Hematopoietic multipotent progenitor cell treated with erythropoietin and hydrocortisone succinate and interleukin-3 and kit ligand, for 6 days (in vitro differentiated cells): ENCODE measurements around the gene GIPR.
A peak's percentile ranks its signal among the peaks of the same experiment; 100 is the strongest.
"Not testable (repeated sequence)": the region's sequence is repeated elsewhere in the genome, so short reads cannot be mapped to it uniquely, and the experiment has no call there.

Experiments used
- DNase-seq: peaks from one replicate; pipeline ENCODE4 v3.0.0-alpha.2; 2015

Gene GIPR

DNA sequence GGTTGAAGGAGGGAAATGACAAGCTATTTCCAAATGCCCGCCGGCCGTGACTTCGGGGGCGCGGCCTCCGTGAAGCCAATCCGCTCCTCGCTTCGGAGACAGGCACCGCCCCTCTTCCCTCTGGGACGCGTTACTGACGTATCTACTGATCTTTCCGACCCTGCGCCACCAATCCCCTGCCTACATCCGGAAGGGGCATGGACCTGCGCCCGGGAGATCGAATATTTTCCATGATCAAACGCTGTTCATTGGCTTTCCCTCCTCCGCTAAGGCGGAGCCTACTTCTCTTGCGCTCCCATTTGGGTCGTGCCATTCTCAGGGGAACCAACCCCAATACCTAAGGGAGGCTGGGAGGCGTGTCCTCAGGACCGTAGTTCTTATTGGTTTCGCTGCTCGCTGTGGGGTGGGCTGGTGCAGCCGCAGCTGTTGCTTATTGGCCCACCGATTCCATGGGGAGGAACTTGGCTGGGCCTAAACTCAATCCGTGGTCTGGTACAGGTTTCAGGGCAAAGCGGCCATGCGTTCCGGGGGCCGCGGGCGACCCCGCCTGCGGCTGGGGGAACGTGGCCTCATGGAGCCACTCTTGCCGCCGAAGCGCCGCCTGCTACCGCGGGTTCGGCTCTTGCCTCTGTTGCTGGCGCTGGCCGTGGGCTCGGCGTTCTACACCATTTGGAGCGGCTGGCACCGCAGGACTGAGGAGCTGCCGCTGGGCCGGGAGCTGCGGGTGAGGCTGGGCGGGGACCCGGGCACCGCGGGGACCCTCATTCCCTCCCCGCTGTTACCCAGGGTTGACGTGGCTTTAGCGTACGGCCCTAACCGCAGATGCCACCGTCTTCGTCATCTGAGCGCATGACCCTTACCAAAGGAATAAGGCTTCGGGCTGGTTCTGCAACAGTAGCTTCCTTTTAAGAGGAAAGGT is 24.4 kb downstream of the GIPR start, which contains the start of gene QPCTL:
Gene QPCTL, plus strand, starts transcription at position 480 of the 919 bp plus-strand sequence. Its CDS starts 38 bp downstream, at position 518.
- peak; percentile 100 for DNase-seq

GRCh38 chr19:45693106-45693788 is 25.2 kb downstream of the GIPR start:
- DNase-seq: peak; percentile 90

DNA sequence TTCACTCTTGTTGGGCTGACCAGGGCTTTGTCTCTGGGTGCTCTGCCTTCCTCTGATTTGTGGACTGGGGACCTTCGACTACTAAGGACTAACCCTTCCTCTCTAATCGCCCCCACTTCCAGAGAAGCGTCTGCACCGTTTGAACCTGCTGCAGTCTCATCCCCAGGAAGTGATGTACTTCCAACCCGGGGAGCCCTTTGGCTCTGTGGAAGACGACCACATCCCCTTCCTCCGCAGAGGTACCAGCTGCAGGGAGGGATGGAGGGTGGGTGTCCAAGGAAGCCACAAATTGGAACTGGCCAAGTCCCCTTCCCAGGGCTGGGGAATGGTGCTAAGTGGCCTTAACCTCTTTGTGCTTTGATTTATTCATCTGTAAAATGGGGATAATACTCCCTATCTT is 33.7 kb downstream of the GIPR start:
- no peak for DNase-seq

- no peak for DNase-seq
Measured at GRCh38 chr19:45705115-45705514, 37.1 kb downstream of the GIPR start.

- no peak for DNase-seq
Measured at GRCh38 chr19:45705710-45706415, 37.8 kb downstream of the GIPR start.

DNA sequence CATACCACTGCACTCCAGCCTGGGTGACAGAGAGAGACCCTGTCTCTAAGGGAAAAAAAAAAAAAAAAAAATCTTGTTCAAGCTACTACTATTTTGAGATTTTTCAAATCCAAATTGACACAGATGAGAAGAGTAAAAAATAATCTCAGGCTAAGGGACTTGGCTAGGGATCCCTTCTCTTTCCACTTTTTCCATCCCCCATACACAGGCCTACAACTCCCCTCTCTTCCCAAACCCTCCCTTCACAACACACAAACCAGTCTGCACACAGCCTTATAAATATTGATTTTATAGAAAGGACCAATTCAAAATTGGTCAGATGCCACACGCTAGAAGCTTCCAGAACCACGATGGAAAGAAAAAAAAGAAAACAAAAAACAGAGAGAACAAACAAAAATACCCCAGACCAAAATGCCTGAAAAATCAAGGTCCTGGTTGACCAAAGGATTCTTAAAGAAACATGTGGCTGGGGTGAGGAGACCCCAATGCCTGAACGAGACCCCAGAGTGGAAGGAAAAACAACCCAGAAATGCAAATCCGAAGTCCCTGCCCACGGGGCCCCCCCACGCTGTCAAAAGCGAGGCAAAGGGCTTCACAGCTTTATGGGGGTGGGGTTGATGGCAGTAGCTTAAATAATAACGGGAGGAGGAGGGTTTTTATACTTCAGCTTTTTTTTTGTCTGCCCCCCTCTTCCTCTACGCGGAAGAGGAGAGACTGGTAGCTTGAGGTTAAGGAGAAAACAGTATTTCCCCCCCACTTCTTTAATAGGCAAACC is 42.5 kb downstream of the GIPR start:
- no peak for DNase-seq

GRCh38 chr19:45711851-45712698 is 44.1 kb downstream of the GIPR start:
- no peak for DNase-seq

DNA sequence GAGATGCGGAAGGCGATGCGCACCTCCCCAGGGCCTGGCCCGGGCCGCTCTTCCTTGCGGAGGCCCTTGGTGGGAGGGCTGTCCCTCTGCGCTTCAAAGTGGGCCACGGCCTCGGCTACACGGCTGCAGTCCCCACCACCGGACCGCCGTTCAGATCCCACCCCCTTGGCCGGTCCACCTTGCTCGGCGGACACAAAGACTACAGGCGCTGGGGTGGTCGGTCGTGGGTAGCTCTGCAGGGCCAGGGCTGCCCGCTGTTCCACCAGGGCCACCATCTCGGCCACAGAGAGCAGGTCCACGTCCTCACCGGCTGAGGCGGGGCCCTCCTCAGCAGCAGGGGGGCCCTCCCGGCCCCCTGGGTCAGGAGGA is 44.7 kb downstream of the GIPR start:
- DNase-seq: no peak

GRCh38 chr19:45713141-45713540 is 45.1 kb downstream of the GIPR start:
- DNase-seq: no peak

- no peak for DNase-seq
Measured at GRCh38 chr19:45715139-45715538, 47.1 kb downstream of the GIPR start.

DNA sequence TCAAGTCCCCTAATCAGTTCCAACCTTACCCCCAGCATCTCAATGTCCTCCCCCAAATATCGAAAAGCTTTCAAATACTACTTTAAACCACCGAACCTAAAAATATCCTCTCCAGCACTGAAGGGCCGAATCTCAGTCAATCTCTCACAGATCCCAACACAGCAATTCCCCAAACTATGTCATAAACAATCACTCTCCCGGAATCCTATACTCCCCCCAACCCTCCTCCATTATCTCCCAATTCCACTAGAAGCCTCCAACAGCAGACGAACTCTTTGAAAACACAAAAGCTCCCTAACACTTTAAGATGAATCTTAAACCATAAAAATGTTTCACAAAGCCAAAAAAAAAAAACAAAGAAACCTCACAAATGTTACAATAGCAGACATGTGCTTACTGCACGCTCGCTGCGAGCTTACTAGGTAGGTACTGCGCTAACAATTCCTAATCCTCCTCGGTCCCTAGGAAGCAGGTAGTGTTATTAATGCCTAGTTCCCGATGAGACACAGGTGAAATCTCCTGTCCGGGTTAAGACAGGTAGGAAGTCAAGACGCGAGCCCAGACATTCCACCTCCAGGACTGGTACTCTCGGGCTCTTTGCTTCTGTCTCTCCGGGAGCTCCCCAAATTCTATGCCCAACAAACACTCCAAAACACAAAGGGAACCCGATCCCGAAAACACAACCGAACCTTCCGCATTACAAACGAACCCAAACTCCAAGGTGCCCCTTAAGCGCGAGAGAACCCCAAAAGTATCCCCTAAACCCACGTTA is 48.5 kb downstream of the GIPR start:
- DNase-seq: peak; percentile 32

- peak; percentile 99 for DNase-seq
Measured at GRCh38 chr19:45717131-45717982, 49.3 kb downstream of the GIPR start.

DNA sequence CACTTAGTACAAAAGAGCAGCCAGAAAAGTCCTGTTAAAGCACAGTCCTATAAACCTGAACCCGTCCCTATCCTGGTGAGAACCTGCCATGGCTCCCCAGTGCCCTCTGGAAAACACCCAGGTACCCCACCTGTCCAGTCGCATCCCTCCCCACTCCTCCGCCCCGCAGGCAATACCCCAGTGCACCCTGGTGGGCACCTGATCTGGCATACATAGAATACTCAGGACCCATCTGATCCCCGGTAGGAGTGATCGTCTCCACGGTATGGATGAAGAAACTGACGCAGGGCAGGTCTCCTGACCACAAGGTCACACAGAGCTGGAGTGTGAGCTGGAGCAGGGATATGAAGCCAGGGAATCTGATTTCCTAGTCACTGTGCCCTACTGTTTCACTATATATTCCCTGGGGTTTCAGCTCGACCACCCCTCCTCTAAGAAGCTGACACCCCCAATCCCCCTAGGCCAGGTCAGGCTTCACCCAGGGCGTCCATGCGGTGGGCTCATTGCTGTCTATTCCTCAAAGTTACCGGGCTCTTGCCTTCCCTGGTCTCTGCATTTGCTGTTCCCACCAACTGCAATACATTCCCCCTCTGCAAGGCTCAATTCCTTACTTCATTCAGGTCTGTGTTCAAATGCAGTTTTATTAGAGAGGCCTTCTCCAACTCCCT is 50.1 kb downstream of the GIPR start:
- no peak for DNase-seq

DNA sequence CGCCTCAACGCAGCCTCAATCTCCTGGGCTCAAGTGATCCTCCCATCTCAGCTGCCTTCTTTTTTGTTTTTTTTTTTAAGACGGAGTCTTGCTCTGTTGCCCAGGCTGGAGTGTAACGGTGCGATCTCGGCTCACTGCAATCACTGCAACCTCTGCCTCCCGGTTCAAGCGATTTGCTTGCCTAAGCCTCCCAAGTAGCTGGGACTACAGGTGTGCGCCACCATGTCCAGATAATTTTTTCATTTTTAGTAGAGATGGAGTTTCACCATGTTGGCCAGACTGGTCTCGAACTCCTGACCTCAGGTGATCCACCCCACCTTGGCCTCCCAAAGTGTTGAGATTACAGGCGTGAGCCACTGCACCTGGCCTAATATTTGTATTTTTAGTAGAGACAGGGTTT is 52.0 kb downstream of the GIPR start:
- not testable (repeated sequence) for DNase-seq

DNA sequence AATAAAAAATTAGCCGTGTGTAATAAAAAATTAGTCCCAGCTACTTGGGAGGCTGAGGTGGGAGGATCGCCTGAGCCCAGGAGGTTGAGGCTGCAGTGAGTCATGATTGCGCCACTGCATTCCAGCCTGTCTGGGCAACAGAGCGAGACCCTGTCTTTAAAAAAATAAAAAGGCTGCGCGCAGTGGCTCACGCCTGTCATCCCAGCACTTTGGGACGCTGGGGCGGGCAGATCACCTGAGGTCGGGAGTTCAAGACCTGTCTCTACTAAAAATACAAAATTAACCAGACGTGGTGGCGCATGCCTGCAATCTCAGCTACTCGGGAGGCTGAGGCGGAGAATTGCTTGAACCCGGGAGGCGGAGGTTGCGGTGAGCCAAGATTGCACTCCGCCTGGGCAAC is 60.7 kb downstream of the GIPR start:
- DNase-seq: not testable (repeated sequence)

GRCh38 chr19:45729800-45730290 is 61.8 kb downstream of the GIPR start:
- DNase-seq: peak; percentile 28

DNA sequence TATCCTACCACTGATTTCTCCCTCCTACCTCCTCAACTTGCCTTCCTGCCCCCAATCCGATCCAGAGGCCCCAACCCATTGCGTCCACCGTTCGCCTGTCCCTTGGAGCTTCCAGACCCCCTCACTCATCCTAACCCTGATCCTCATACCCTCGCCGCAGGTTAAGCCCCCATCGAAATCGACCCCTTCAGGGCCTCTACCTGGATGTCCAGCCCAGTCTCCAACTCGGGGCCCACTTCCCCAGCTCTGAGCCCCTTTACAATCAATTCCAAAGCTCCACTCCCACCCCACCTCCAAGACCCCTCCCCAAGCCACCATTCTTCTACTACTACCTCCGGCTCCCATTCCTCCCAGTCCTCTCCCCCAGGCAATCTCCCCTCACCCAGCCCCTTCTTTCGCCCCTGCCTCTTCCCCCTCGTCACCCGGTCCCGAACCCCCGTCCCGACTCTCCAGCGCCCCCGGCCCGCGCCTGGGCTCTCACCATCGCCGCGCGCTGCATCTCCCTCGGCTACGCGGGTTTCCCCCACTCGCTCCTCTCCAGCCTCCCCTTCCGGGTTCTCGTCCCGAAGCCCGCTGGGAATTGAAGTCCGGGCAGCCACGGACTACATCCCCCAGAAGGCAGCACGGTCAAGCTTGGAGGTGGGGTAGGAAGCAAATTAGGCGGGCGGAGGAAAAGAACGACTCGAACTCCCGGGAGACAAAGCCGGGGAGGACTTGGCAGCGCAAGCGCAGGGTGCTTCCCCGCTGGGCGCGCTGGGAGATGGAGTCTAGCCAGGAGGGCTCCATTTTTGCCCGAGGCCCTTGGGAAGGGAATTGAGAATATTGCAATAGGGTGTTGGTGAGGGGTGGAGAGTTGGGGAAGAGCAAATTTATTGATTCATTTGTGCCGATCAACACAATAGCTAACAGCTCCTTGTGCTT is 62.6 kb downstream of the GIPR start, which contains the start of gene FBXO46:
Gene FBXO46, minus strand, starts transcription at position 529 of the 921 bp plus-strand sequence. CDS start 17,401 bp downstream, outside the sequence.
- peak; percentile 98 for DNase-seq
